Measurements from ENCODE around the gene KATNB1.

Gene KATNB1

DNA sequence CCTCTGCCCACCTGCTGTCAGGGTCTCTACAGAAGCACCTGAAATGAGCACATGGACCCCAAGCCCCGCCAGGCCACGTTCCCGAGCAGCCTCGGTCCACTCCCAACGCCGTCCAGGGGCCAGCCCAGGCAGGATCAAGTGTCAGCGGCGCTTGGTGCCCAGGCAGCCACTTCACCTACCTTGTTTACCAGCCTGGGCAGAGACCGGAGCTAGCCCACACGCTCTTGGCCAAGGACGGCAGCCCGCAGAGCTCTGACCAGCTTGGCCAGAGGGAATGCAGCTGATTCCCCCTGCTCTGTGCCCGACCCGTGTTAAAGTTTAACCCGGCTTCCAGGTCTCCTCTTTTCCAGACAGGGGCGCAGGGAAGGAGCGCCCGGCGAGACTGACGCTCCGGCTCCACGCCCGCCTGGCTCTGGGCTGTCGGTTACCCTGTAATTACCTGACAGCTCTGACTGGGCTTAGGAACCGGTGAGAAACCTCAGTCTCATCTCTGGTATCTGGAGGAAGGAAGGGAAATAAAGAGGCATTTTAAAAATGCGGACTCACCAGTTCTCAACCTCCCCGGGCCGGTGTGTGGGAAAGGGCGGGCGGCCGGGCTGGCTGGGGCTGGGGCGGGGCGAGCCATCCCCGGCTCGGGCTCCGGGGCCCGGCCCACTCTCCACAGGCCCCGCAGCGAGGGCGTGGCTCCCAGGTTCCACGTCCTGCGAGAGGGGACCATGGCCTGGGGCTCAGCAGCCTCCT, 62.1 kb downstream of the KATNB1 start:
- DNase-seq: no peak

DNA sequence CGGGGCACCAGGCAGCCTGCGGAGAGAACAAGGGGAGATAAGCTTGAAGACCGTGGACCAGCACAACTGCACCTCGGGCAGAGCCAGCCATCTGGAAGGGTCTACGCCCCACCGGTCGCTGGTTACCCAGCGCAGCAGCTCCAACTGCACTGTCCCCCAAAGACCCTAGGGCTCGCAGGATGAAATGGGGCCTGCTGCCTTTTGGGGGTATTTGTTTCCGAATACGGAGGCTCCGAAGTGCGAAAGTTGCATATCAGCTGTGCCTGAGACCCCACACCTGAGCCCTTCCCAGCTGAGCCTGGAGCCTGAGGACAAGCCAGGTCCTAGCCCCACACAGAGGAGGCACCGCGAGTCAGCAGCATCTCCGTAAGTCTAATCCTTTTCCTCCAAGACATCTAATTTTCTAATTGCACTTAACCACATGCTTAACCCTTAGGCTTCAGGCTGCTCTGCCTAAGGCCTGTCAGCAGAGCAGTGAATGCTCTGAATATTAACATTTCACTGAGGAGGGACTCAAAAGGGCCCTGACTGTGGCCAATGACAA, 62.8 kb downstream of the KATNB1 start:
- DNase-seq: no peak

DNA sequence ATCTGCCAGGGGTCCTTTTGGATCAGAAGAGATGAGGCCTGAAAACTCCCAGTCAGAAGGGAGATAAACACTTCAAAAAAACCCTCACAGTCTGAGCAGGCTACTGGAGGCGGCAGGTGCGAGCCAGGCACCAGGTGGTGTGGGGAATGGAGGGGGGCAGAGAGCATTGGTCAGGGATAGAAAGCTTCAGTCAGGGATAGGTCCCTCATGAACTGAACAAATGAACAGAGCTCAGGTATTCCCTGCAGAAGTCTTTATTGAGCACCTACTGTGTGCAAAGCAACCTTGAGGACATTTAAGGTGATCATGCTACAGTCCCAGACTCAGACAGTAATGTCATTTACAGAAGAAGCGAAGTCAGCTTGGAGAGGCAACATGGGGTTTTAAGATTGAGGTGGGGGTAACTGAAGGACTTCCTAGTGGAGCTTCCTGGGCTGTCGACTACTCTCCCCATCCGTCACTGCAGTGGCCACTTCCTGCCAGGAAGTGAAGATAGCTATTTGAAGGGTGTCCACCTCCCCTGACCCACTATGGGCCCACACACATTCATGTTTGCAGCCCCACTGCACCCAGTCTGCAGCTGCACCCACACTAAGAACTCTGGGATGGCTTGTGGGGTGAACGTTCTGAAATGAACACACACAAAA, 63.5 kb downstream of the KATNB1 start:
- DNase-seq: no peak

GRCh38 chr16:57799600-57800199, 64.1 kb downstream of the KATNB1 start:
- DNase-seq: no peak

DNA sequence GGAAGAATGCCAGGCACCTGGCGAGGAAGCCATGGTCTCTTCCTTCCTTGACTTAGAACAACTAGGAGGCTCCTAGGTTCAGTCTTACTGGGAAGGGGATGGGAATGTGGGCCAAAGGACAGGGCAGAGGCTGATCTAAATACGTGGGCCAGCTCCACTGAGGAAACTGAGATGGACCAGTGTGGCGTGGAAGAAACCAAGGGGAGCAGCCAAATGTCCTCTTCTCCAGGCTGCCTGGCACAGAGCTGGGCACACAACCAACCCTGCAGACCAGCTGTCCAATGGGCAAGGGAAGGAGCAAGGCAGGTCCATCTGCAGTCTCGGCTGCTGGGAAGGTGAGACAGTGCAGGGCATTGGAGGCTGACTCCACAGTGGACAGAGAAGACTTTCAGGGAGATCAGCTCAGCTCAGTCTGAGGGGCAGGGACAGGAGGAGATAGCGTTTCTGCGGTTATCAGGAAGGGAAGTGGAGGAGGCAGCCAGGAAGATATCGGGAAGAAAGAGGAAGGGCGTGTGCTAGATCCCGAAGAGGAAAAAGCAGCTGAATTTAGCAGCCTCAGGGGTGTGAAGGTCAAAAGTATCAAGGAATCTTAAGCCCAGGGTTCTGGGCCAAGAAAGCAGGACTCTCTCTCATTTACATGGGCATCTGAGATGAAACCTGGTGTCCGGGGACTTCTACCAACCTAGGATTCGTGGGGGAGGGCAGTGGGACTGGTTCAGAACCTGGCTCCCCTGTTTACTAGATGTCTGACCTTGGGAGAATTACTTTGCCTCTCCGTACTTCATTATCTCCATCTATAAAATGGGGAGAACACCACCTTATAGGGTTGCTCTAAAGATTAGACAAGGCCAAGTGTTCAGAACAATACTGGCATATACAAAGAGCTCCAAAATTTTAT, 64.9 kb downstream of the KATNB1 start:
- no peak for DNase-seq

GRCh38 chr16:57801098-57801808, 65.7 kb downstream of the KATNB1 start:
- no peak for DNase-seq

DNA sequence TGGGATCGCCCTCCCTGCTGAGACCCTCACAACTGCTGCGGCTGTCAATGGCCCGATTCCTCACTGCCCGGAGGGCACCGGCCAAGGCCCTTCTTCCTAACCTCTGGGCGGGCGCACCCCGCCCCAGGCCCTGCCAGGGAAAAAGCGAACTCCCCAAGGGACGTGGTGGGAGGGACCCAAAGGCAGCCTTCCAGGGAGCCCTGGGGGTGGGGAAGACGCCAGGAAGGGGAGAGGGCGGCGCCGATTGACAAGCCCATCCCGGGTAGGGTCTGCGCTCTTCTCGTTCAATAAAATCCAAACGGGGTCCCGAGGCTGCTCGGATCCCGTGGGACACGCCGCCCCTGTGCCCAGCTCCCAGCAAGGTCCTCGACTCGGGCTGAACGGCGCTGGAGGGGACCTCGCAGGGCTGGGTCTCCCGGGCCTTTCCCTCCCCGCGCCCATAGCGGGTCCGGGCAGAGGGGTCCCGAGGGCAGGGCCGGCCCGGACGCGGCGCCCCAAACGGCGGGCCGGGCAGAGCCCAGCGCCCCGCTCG, 66.3 kb downstream of the KATNB1 start:
- no peak for DNase-seq

DNA sequence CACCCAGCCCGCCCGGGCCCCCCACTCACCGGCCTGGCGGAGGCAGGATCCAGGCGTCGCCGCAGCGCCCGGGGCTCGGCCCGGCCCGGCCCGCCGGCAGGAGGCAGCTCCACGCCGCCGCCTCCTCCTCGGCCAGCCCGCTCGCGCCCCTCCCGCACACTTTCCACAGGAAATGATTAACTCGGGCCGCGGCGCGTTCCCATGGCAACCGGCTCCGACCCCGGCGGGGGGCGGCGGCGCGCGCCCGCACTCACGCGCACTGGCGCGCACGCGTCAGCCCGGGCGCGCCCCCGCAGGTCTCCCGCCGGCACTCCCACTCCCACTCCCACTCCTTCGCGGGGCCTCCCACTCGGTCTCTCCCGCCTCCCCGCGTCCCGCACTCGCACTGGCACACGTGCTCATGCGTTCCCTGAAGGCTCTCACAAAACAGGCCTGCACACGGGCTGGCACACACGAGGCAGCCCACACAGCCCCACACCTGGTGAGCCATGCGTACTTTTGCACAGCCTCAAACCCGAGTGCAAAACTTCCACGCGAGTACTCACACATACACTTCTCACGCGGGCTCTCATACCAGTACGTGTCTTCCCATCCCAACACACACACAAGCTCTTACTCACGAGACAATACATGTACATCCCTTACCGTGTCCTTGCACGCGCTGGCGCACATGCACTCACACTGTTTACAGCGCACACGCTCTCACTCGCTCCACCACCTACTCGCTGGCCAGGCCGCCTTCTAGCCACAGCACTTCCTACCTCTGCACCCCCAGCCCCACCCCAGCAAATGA, 67.0 kb downstream of the KATNB1 start, which contains the start of gene KIFC3:
Gene KIFC3 (minus strand): TSS at position 151 of the 793 bp plus-strand sequence. CDS start 4,248 bp downstream, outside the sequence.
- peak; percentile 38 to 61 (median 44) for DNase-seq

DNA sequence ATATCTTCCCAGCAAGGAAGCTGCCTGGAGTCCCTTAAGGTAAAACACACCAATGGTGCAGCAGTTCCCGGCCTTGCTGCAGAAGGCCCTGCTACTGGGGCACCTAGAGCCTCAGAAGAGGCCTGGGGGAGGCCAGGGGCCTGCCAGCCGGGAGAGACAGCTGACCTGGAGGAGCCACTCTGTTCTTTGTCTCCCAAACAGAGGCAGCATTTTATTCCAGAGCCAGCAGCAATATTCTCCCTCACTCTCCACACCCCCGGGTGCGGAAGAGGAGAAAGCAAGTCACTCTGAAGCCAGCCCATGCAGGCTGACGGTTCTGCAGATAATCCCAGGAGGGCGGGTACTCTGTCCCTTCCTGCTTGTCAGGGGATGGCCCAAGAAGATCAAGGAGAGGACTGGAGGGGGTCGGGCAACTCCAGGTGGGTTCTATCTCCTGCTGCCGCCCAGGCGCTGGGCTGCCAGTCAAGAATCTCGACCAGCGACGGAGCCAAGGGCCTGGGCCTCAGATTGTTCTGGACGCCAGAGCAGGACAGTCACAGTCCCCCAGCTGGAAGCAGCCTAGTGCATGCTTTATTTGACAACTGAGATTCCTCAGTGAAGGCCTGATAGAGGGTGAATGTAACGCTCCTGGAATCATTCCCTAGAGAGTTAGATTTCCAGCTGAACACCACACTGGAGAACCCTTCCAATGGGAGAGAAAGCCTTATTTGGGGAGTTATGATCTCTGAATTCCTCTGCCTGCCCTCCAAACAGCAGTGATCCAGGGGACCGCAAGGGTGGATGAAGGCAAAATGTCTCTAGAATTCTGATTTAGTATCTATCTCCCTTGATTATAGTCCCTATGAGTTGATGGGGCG, 67.8 kb downstream of the KATNB1 start:
- no peak for DNase-seq

DNA sequence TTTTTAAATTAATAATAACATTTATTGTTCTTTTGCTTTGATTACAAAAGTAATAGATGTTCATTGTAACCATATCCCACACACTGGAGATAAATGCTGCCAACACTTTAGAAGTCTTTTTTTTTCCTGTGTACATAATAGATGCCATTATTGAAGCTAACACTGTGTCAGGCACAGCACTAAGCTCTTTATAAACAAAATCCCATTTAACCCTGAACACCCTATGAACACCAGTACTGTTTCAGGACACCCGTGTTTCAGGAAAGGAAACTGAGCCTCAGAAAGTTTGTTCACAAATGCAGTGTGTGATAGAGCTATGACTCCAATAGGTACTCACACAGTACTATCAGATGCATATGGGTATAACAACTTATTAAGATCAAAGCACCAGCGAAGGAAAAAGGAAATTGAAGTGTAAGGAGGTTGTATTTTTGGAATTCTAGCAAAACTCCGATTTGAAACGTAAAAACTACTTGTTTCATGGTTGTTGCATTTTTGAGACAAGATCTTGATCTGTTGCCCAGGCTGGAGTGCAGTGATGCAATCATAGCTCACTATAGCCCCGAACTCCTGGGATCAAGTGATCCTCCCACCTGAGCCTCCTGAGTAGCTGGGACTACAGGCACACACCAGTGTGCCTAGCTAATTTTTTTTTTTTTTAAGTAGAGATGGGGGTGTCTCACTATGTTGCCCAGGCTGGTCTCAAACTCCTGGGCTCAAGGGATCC, 68.7 kb downstream of the KATNB1 start:
- no peak for DNase-seq

GRCh38 chr16:57805176-57805575, 69.6 kb downstream of the KATNB1 start:
- no peak for DNase-seq

Measured in T-helper 1 cell (primary cell).